ENCODE data around the gene OPCML.

- TF ChIP-seq, protein P1, sequence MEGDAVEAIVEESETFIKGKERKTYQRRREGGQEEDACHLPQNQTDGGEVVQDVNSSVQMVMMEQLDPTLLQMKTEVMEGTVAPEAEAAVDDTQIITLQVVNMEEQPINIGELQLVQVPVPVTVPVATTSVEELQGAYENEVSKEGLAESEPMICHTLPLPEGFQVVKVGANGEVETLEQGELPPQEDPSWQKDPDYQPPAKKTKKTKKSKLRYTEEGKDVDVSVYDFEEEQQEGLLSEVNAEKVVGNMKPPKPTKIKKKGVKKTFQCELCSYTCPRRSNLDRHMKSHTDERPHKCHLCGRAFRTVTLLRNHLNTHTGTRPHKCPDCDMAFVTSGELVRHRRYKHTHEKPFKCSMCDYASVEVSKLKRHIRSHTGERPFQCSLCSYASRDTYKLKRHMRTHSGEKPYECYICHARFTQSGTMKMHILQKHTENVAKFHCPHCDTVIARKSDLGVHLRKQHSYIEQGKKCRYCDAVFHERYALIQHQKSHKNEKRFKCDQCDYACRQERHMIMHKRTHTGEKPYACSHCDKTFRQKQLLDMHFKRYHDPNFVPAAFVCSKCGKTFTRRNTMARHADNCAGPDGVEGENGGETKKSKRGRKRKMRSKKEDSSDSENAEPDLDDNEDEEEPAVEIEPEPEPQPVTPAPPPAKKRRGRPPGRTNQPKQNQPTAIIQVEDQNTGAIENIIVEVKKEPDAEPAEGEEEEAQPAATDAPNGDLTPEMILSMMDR (IDR thresholded peaks at IDR 0.05; ENCODE audit: insufficient read depth, low read length): no peak
- TF ChIP-seq GABPA (IDR thresholded peaks at IDR 0.05; ENCODE audit: low read depth) (no peak), POLR2AphosphoS5 (IDR thresholded peaks at IDR 0.05; ENCODE audit: low read depth) (no peak)
- TF ChIP-seq, protein P2, sequence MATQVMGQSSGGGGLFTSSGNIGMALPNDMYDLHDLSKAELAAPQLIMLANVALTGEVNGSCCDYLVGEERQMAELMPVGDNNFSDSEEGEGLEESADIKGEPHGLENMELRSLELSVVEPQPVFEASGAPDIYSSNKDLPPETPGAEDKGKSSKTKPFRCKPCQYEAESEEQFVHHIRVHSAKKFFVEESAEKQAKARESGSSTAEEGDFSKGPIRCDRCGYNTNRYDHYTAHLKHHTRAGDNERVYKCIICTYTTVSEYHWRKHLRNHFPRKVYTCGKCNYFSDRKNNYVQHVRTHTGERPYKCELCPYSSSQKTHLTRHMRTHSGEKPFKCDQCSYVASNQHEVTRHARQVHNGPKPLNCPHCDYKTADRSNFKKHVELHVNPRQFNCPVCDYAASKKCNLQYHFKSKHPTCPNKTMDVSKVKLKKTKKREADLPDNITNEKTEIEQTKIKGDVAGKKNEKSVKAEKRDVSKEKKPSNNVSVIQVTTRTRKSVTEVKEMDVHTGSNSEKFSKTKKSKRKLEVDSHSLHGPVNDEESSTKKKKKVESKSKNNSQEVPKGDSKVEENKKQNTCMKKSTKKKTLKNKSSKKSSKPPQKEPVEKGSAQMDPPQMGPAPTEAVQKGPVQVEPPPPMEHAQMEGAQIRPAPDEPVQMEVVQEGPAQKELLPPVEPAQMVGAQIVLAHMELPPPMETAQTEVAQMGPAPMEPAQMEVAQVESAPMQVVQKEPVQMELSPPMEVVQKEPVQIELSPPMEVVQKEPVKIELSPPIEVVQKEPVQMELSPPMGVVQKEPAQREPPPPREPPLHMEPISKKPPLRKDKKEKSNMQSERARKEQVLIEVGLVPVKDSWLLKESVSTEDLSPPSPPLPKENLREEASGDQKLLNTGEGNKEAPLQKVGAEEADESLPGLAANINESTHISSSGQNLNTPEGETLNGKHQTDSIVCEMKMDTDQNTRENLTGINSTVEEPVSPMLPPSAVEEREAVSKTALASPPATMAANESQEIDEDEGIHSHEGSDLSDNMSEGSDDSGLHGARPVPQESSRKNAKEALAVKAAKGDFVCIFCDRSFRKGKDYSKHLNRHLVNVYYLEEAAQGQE (IDR thresholded peaks at IDR 0.05; ENCODE audit: insufficient replicate concordance, low read depth): no peak
Observed at GRCh38 chr11:133355095-133355494, 177.2 kb downstream of the OPCML start.

All from HL-60 (cell line).